ENCODE measurements around the gene ATG9B. TPM values are rescaled to one million over a fixed set of nuclear protein-coding genes. Genes with fewer than 3 reads are reported as not detected.

The ATG9B gene
- total RNA-seq, 1 experiment from 2014 or later: 1.3 TPM

DNA sequence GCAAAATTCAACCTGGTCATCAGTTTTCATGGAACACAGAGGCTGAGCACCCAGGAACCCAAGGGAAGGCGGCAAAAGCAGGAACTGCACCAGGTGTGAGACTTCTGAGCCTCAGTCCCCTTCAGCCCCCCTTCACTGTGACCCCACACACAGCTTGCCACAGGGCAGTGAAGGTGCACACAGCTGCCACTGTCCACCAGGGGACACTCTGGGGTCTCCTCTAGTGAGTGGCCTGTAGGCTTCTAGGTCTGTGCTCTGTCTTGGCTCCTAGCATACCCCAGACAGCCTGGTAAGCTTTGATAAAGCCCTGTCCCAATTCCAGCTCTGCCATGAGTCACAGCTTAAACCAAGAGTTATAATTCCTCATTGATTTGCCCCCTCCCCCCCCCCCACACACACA is 58.3 kb downstream of the ATG9B start:
- Histone ChIP-seq H3K9me3 (ENCODE audit: low read length) (no peaks in the 10 kb centered on the region), H3K4me2 (ENCODE audit: low read length) (no peak overlapping the region), H3K79me2 (ENCODE audit: low read length) (no peaks in the 10 kb centered on the region), H3K9me2 (replicated peaks; ENCODE audit: low read length) (no peaks in the 10 kb centered on the region), H3F3A (ENCODE audit: low read length, unreplicated experiment) (no peaks in the 10 kb centered on the region), H3K36me3 (ENCODE audit: low read depth, low read length) (no peaks in the 10 kb centered on the region), H3K27me3 (ENCODE audit: low read length) (peaks cover 20% of the 10 kb centered on the region; the same call in 1 of the 2 replicates), H2AFZ (ENCODE audit: low read length) (no peak overlapping the region), H3K27ac (ENCODE audit: low read length) (no peak overlapping the region), H3K9ac (ENCODE audit: low read length) (no peak overlapping the region), H3K4me1 (ENCODE audit: insufficient read depth, low read length) (no peaks in the 10 kb centered on the region), H4K20me1 (ENCODE audit: low read length) (no peaks in the 10 kb centered on the region), H3K4me3 (ENCODE audit: low read length) (no peak overlapping the region)
- POLR2A ChIA-PET (ENCODE audit: unreplicated experiment): no interaction called here
- ATAC-seq (0 out of 2 replicates have a peak, but pooled peaks have one; percentile 15), DNase-seq (no peak)
- TF ChIP-seq EZH2 (IDR thresholded peaks at IDR 0.05; ENCODE audit: low read length, unreplicated experiment): no peak
- TF ChIP-seq, protein P1, sequence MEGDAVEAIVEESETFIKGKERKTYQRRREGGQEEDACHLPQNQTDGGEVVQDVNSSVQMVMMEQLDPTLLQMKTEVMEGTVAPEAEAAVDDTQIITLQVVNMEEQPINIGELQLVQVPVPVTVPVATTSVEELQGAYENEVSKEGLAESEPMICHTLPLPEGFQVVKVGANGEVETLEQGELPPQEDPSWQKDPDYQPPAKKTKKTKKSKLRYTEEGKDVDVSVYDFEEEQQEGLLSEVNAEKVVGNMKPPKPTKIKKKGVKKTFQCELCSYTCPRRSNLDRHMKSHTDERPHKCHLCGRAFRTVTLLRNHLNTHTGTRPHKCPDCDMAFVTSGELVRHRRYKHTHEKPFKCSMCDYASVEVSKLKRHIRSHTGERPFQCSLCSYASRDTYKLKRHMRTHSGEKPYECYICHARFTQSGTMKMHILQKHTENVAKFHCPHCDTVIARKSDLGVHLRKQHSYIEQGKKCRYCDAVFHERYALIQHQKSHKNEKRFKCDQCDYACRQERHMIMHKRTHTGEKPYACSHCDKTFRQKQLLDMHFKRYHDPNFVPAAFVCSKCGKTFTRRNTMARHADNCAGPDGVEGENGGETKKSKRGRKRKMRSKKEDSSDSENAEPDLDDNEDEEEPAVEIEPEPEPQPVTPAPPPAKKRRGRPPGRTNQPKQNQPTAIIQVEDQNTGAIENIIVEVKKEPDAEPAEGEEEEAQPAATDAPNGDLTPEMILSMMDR (conservative IDR thresholded peaks at IDR 0.05; ENCODE audit: low read depth, low read length): 0 out of 2 replicates have a peak, but pooled peaks have one; percentile 39
- BruUV-seq (replicated peaks): no TSS peak
- CTCF ChIA-PET: interaction anchor here (0.9 kb wide), 1 partner anchor 150 kb away, joined by 3 read pairs; no protein-coding TSS in a partner anchor
- intact Hi-C loops (cut with micrococcal nuclease): no loop called here

DNA sequence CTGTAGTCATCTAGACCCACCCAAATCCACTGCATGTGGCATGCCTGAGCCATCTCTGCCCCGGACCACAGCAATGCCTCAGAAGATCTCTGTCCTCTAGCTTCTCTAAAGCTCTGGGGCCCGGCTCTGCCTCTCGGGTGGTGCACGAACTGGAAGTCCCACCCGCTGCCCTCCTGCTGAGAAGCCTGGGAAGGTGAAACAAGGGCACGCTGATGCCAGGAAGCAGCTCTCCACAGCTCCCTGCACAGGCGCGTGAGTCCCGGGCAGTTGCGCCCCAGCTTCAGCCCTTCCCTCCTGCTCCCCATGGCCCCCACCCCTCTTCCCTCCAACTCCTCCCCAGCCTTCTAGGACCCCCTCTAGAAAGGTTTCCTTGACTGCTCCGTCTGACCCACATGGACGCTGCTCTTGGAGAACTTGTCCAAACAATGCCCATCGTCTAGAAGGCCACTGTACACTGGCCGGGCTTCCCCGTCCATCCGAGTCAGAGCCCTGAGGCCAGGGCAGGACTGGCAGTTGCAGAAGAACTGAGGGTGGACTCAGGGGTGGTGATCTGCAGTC is 58.9 kb downstream of the ATG9B start:
- Histone ChIP-seq H2AFZ (ENCODE audit: low read length) (no peak overlapping the region), H3K9me2 (replicated peaks; ENCODE audit: low read length) (no peaks in the 10 kb centered on the region), H3K36me3 (ENCODE audit: low read depth, low read length) (no peaks in the 10 kb centered on the region), H3K27ac (ENCODE audit: low read length) (no peak overlapping the region), H3K4me3 (ENCODE audit: low read length) (no peak overlapping the region), H3K79me2 (ENCODE audit: low read length) (no peaks in the 10 kb centered on the region), H3F3A (ENCODE audit: low read length, unreplicated experiment) (no peaks in the 10 kb centered on the region), H4K20me1 (ENCODE audit: low read length) (no peaks in the 10 kb centered on the region), H3K9me3 (ENCODE audit: low read length) (no peaks in the 10 kb centered on the region), H3K9ac (ENCODE audit: low read length) (no peak overlapping the region), H3K4me1 (ENCODE audit: insufficient read depth, low read length) (no peaks in the 10 kb centered on the region), H3K27me3 (ENCODE audit: low read length) (peaks cover 20% of the 10 kb centered on the region; the same call in 1 of the 2 replicates), H3K4me2 (ENCODE audit: low read length) (no peak overlapping the region)
- intact Hi-C loops (cut with micrococcal nuclease): no loop called here
- DNase-seq (no peak), ATAC-seq (0 out of 2 replicates have a peak, but pooled peaks have one; percentile 14)
- TF ChIP-seq EZH2 (IDR thresholded peaks at IDR 0.05; ENCODE audit: low read length, unreplicated experiment) (no peak), EZH2phosphoT487 (IDR thresholded peaks at IDR 0.05; ENCODE audit: borderline replicate concordance, low read length) (no peak)
- TF ChIP-seq, protein P1 (conservative IDR thresholded peaks at IDR 0.05; ENCODE audit: low read depth, low read length): no peak
- CTCF ChIA-PET: interaction anchor here (0.9 kb wide), 1 partner anchor 151 kb away, joined by 3 read pairs; no protein-coding TSS in a partner anchor
- POLR2A ChIA-PET (ENCODE audit: unreplicated experiment): interaction anchor here (0.6 kb wide), 1 partner anchor 63 kb away, joined by 3 read pairs; the partner anchor contains the start of gene ABCB8
- no TSS peak for BruUV-seq (replicated peaks)

Other genes with a start within 250 kb of the ATG9B start
- not detected in 2 replicates for gene TMEM176B, start 224.1 kb downstream of the ATG9B start, total RNA-seq (2014; rRNA removed)
- gene TMEM176A, start 223.7 kb downstream of the ATG9B start, total RNA-seq (2014; rRNA removed): not detected in 2 replicates
- not detected in 2 replicates for gene AOC1, start 172.0 kb downstream of the ATG9B start, total RNA-seq (2014; rRNA removed)
- gene KCNH2, start 46.2 kb downstream of the ATG9B start, total RNA-seq (2014; rRNA removed): 0.84 and 1.6 TPM in 2 replicates
- gene NOS3, start 33.5 kb downstream of the ATG9B start, total RNA-seq (2014; rRNA removed): 0.66 and 2.5 TPM in 2 replicates
- 58.4 and 95.7 TPM in 2 replicates for gene ABCB8, start 4.0 kb upstream of the ATG9B start, total RNA-seq (2014; rRNA removed)
- gene ASIC3, start 24.0 kb upstream of the ATG9B start, total RNA-seq (2014; rRNA removed): 1.7 and 2.6 TPM in 2 replicates
- gene CDK5, start 33.4 kb upstream of the ATG9B start, total RNA-seq (2014; rRNA removed): 30.6 and 40.1 TPM in 2 replicates
- gene SLC4A2, start 35.1 kb upstream of the ATG9B start, total RNA-seq (2014; rRNA removed): 267 and 284 TPM in 2 replicates
- gene FASTK, start 56.3 kb upstream of the ATG9B start, total RNA-seq (2014; rRNA removed): 163 and 211 TPM in 2 replicates
- gene TMUB1, start 59.0 kb upstream of the ATG9B start, total RNA-seq (2014; rRNA removed): 52.1 and 71.6 TPM in 2 replicates
- gene AGAP3, start 62.0 kb upstream of the ATG9B start, total RNA-seq (2014; rRNA removed): 53.5 and 88.2 TPM in 2 replicates
- not detected in 2 replicates for gene GBX1, start 143.2 kb upstream of the ATG9B start, total RNA-seq (2014; rRNA removed)
- not detected in 2 replicates for gene ASB10, start 162.8 kb upstream of the ATG9B start, total RNA-seq (2014; rRNA removed)
- not detected in 2 replicates for gene H2BK1, start 186.0 kb upstream of the ATG9B start, total RNA-seq (2014; rRNA removed)
- gene ABCF2, start 202.7 kb upstream of the ATG9B start, total RNA-seq (2014; rRNA removed): 55.5 and 75.0 TPM in 2 replicates
- gene CHPF2, start 208.0 kb upstream of the ATG9B start, total RNA-seq (2014; rRNA removed): 30.1 and 36.5 TPM in 2 replicates
- 8.6 and 9.1 TPM in 2 replicates for gene SMARCD3, start 224.2 kb upstream of the ATG9B start, total RNA-seq (2014; rRNA removed)